SU-DHL-6 (cell line): ENCODE measurements around the gene DTX2.
"Not testable (repeated sequence)": the region's sequence is repeated elsewhere in the genome, so short reads cannot be mapped to it uniquely, and the experiment has no call there.

Source experiments
- H2AFZ ChIP-seq: fragments of 200-600 bp; sonication (generic); 2 replicates; pipeline ENCODE4 v1.6.1; 2014; ENCODE audit warnings: low read depth, mild to moderate bottlenecking, moderate library complexity, mixed read lengths, antibody characterized with exemption, low read length; ENCODE audit not compliant: severe bottlenecking
- H3F3A ChIP-seq: fragments of 200-600 bp; shearing (Covaris generic); 2 replicates; pipeline ENCODE4 v1.6.0; 2016; ENCODE audit warnings: antibody characterized with exemption, mild to moderate bottlenecking; ENCODE audit not compliant: insufficient read depth
- H3K27ac ChIP-seq: fragments of 200-600 bp; sonication (generic); 2 replicates; pipeline ENCODE4 v1.5.1; 2016; ENCODE audit warnings: low read depth, mild to moderate bottlenecking, low read length, moderate library complexity, mixed read lengths
- H3K27me3 ChIP-seq: fragments of 200-600 bp; sonication (generic), shearing (Covaris generic); 2 replicates; pipeline ENCODE4 v1.6.0; 2014; ENCODE audit warnings: mild to moderate bottlenecking, low read length
- H3K36me3 ChIP-seq: fragments of 200-600 bp; sonication (generic); 2 replicates; pipeline ENCODE4 v1.6.1; 2014; ENCODE audit warnings: mild to moderate bottlenecking, low read length, mixed read lengths
- H3K4me2 ChIP-seq: fragments of 300-600, 200-600 bp; shearing (Covaris generic), sonication (generic); 2 replicates; pipeline ENCODE4 v1.6.0; 2014; ENCODE audit warnings: low read length, low read depth, mild to moderate bottlenecking; ENCODE audit not compliant: poor library complexity, severe bottlenecking
- H3K4me3 ChIP-seq: fragments of 200-600 bp; sonication (generic); 2 replicates; pipeline ENCODE4 v1.5.1; 2014; ENCODE audit warnings: antibody characterized with exemption, low read length, mild to moderate bottlenecking, mixed read lengths; ENCODE audit not compliant: insufficient read depth, poor library complexity, severe bottlenecking
- H3K79me2 ChIP-seq: fragments of 200-600 bp; sonication (generic); 2 replicates; pipeline ENCODE4 v1.6.1; 2014; ENCODE audit warnings: mild to moderate bottlenecking, low read length, moderate library complexity; ENCODE audit not compliant: insufficient read depth
- H3K9ac ChIP-seq: fragments of 200-600 bp; sonication (generic); 2 replicates; pipeline ENCODE4 v1.7.0; 2014; ENCODE audit warnings: mild to moderate bottlenecking, low read length
- H3K9me2 ChIP-seq: fragments of 200-600 bp; sonication (generic); replicated peaks from 2 replicates; pipeline ENCODE4 v1.6.1; 2014; ENCODE audit warnings: low read length; ENCODE audit not compliant: insufficient read depth
- H3K9me3 ChIP-seq: fragments of 200-600 bp; sonication (generic); 2 replicates; pipeline ENCODE4 v1.6.1; 2014; ENCODE audit warnings: low read length, mixed read lengths; ENCODE audit not compliant: insufficient read depth
- H4K20me1 ChIP-seq: fragments of 200-600 bp; sonication (generic); 2 replicates; pipeline ENCODE4 v1.6.1; 2014; ENCODE audit warnings: low read depth, mild to moderate bottlenecking, antibody characterized with exemption, low read length, moderate library complexity, mixed read lengths

DTX2 gene

DNA sequence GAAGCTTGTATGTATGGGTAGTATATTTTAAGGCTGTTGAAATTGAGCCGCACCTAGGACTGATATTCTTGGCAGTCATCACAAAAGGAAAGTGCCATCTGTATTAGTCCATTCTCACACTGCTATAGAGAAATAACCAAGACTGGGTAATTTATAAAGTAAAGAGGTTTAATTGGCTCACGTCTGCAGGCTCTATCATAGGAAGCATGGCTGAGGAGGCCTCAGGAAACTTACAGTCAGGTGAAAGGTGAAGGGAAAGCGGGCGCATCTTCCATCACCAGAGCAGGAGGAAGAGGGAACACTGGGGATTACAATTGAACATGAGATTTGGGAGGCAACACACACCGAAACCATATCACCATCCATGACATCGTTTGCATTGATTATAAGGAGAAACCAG, 90.5 kb downstream of the DTX2 start:
- not testable (repeated sequence) for H3K36me3 ChIP-seq, H3K9ac ChIP-seq, H3K4me2 ChIP-seq, H3K27me3 ChIP-seq, H2AFZ ChIP-seq, H4K20me1 ChIP-seq, H3F3A ChIP-seq, H3K9me3 ChIP-seq, H3K27ac ChIP-seq, H3K4me3 ChIP-seq, H3K9me2 ChIP-seq
- peaks cover 31% of the 10 kb centered on the region for H3K79me2 ChIP-seq
